Measurements from ENCODE around the gene ARHGEF3. TPM values are rescaled to one million over a fixed set of nuclear protein-coding genes. Genes with fewer than 3 reads are reported as not detected.

Gene ARHGEF3
- total RNA-seq, 2 donors from 2014 or later = 12.3 to 17.0 TPM

DNA sequence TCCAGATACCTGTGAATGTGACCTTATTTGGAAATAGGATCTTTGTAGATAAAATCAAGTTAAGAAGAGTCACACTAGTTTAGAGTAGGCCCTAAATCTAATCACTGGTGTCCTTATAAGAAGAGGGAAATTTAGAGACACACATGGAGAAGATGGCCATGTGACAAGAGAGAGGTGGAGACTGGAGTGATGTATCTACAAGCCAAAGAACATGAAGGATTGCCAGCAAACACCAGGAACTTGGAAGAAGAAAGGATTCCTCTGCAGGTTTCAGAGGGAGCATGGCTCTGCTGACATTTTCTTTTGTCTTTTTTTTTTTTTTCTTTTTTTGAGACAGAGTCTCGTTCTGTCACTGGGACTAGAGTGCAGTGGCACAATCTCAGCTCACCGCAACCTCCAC is 20.8 kb downstream of the ARHGEF3 start:
- Mint-ChIP-seq H3K4me3 (peak overlapping the region; percentile 75), H3K27me3 (no peaks in the 10 kb centered on the region), H3K9me3 (peaks cover 4% of the 10 kb centered on the region), H3K27ac (peak overlapping the region; percentile 82), H3K36me3 (ENCODE audit: low read depth) (peaks cover 25% of the 10 kb centered on the region), H3K4me1 (peaks cover 59% of the 10 kb centered on the region)
- ATAC-seq (replicated peaks) = no peak

DNA sequence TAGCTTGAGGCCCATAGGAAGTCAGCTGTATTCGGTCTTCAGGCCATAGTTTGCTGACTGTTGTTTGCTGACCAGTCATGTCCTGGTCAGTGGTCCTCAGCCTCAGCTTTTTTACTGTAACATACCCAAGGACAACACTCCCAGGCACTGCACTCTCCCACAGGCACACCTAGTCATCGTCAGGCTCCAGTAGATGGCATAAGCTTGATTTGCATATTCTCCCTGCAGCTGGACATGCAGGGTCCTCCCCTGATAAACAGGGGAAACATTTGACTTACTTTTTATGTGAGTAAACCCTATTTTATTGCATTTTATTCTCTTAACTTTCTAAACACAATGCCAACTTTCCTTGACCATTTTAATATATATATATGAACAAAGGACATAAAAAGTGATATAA is 22.9 kb downstream of the ARHGEF3 start:
- peaks cover 4% of the 10 kb centered on the region for H3K9me3 Mint-ChIP-seq
- H3K4me3 Mint-ChIP-seq = peak overlapping the region; percentile 15
- H3K4me1 Mint-ChIP-seq = peaks cover 45% of the 10 kb centered on the region
- no peak for ATAC-seq (replicated peaks)
- peaks cover 40% of the 10 kb centered on the region for H3K36me3 Mint-ChIP-seq (ENCODE audit: low read depth)
- H3K27me3 Mint-ChIP-seq = no peaks in the 10 kb centered on the region
- peak overlapping the region; percentile 60 for H3K27ac Mint-ChIP-seq

GRCh38 chr3:56776556-56776950 is 25.2 kb downstream of the ARHGEF3 start:
- no peak for ATAC-seq (replicated peaks)
- H3K4me1 Mint-ChIP-seq = peaks cover 43% of the 10 kb centered on the region
- peak overlapping the region; percentile 51 for H3K4me3 Mint-ChIP-seq
- peaks cover 59% of the 10 kb centered on the region for H3K36me3 Mint-ChIP-seq (ENCODE audit: low read depth)
- H3K27me3 Mint-ChIP-seq = no peaks in the 10 kb centered on the region
- peaks cover 4% of the 10 kb centered on the region for H3K9me3 Mint-ChIP-seq
- H3K27ac Mint-ChIP-seq = peak overlapping the region; percentile 81

- H3K4me1 Mint-ChIP-seq = peaks cover 47% of the 10 kb centered on the region
- H3K27ac Mint-ChIP-seq = peak overlapping the region; percentile 81
- peaks cover 4% of the 10 kb centered on the region for H3K9me3 Mint-ChIP-seq
- peak overlapping the region; percentile 51 for H3K4me3 Mint-ChIP-seq
- no peaks in the 10 kb centered on the region for H3K27me3 Mint-ChIP-seq
- H3K36me3 Mint-ChIP-seq (ENCODE audit: low read depth) = peaks cover 62% of the 10 kb centered on the region
- ATAC-seq (replicated peaks) = no peak
Measured at GRCh38 chr3:56775838-56776555, 25.8 kb downstream of the ARHGEF3 start.

DNA sequence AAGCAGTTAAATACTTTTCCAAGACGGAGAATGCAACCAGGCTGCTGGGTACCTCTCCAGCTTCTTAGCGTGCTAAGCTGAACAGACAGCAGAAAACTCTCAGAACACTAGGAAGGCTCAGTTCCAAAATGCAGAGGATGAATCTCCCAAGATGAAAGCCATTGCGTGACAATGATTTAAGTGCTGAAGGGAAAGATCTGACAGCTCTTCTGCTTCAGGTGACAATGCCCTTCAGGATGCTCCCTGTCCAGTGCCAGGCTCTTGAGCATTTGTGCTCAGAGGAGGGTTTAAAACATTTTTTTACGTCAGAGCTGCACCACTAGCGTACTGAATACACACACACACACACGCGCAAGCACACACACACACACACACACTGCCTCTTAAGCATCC is 26.3 kb downstream of the ARHGEF3 start:
- H3K9me3 Mint-ChIP-seq = no peaks in the 10 kb centered on the region

DNA sequence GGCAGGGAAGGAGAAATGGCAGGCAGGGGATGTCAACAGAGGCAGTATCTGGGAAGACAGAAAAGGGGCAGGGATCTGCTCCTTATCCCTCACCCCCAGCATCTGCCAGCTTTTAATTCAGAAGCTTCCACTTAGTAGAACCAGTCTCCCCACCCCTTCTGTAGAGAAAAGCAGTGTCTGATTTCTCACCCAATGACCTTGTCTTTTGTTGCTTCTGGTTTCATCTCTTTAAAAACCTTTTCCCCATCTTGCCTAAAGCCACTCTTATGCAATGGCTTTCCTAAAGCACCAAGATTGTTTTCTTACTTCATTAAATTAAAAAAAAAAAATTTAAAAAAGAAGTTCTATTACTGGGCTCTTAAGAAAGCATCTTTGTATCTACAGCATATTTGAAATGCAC is 27.8 kb downstream of the ARHGEF3 start:
- H3K4me3 Mint-ChIP-seq = peak overlapping the region; percentile 38
- H3K27ac Mint-ChIP-seq = peak overlapping the region; percentile 61
- H3K9me3 Mint-ChIP-seq = no peaks in the 10 kb centered on the region
- H3K27me3 Mint-ChIP-seq = no peaks in the 10 kb centered on the region
- peaks cover 36% of the 10 kb centered on the region for H3K4me1 Mint-ChIP-seq
- ATAC-seq (replicated peaks) = no peak
- H3K36me3 Mint-ChIP-seq (ENCODE audit: low read depth) = peaks cover 73% of the 10 kb centered on the region

More for the DNA sequence above, 26.3 kb downstream of the ARHGEF3 start:
- peak overlapping the region; percentile 51 for H3K4me3 Mint-ChIP-seq
- H3K27me3 Mint-ChIP-seq = no peaks in the 10 kb centered on the region
- ATAC-seq (replicated peaks) = no peak
- peaks cover 62% of the 10 kb centered on the region for H3K36me3 Mint-ChIP-seq (ENCODE audit: low read depth)
- H3K4me1 Mint-ChIP-seq = peaks cover 41% of the 10 kb centered on the region
- H3K27ac Mint-ChIP-seq = no peak overlapping the region

DNA sequence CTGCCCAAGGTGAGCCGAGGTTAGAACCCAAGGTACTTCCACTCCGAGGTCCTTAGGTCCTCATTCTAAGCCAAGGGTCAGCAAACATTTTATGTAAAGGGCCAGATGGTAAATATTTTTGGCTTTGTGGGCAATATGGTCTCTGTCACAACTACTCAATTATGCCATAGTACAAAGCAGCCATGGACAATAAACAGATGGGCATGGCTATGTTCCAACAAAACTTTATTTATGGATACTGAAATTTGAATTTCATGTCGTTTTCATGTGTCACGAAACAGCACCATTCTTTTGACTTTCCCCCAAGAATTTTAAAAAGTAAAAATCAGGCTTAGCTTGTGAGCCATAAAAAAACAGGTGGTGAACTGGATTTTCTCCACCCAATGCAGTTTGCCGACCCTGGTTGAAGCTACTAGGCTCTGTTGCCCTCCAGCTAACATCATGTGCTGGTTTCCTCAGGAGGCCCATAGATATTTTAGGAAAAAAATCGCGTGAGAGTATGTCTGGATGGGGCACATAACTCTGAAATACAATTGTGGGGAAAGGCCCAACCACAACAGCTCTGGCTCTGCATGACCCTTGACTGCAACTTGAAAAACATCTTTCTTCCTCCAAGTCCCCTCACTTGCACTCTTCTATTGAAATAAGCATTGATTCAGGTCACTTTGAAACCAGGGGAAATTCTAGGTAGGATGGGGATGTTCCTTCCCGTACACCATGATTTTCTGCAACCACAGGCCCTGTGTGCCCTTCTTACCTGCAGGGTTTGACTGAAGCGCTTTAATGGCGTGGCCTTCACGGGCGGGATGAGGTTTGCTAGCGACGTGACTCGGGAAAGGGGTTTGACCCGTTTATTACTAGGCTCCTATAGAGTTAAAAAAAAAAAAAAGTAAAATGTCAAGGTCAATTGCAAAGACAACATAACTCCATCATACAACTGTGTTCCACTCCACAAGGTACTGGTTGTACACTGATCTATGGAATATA is 28.5 kb downstream of the ARHGEF3 start:
- H3K27ac Mint-ChIP-seq = peak overlapping the region; percentile 61

GRCh38 chr3:56771376-56771775 is 30.4 kb downstream of the ARHGEF3 start:
- peaks cover 71% of the 10 kb centered on the region for H3K36me3 Mint-ChIP-seq (ENCODE audit: low read depth)

More for the DNA sequence above, 28.5 kb downstream of the ARHGEF3 start:
- Mint-ChIP-seq H3K27me3 (no peaks in the 10 kb centered on the region), H3K4me1 (peaks cover 41% of the 10 kb centered on the region), H3K36me3 (ENCODE audit: low read depth) (peaks cover 80% of the 10 kb centered on the region), H3K9me3 (no peaks in the 10 kb centered on the region), H3K4me3 (peak overlapping the region; percentile 38)
- ATAC-seq (replicated peaks) = peak; percentile 38

DNA sequence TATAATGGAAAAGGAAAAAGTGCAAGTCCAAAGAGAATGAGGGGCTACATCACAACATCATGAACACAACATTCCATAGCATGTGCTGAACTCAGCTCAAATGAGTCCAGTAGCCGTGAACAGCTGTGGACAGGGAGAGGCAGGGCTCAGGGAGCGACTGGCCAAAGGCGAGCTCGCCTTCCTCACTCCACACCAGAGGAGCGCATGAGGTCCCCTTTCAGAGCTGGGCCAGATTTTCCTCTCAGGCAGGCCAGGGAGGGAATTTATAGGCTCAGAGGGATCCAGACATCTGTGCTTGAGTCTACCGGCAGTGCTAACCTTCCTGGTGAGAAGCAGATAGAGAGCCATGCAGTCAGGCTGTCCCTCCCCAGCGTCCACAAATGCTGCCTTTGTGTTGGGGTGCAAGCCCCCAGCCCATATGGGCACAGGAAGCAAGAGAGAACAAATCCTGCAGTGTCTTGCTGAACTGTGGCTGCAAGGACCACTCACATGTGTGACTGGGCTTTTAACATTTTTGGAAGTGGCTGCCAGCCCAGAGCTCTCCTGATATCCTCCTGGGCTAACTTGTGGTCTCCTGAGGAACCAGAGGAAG is 32.5 kb downstream of the ARHGEF3 start:
- H3K36me3 Mint-ChIP-seq (ENCODE audit: low read depth) = peaks cover 80% of the 10 kb centered on the region
- H3K9me3 Mint-ChIP-seq = no peaks in the 10 kb centered on the region
- peak overlapping the region; percentile 72 for H3K27ac Mint-ChIP-seq
- no peaks in the 10 kb centered on the region for H3K27me3 Mint-ChIP-seq
- no peak overlapping the region for H3K4me3 Mint-ChIP-seq
- H3K4me1 Mint-ChIP-seq = peaks cover 42% of the 10 kb centered on the region
- no peak for ATAC-seq (replicated peaks)

More at GRCh38 chr3:56771376-56771775, 30.4 kb downstream of the ARHGEF3 start:
- H3K27me3 Mint-ChIP-seq = no peaks in the 10 kb centered on the region
- peaks cover 27% of the 10 kb centered on the region for H3K4me1 Mint-ChIP-seq
- no peak overlapping the region for H3K4me3 Mint-ChIP-seq
- H3K27ac Mint-ChIP-seq = peak overlapping the region; percentile 25
- no peak for ATAC-seq (replicated peaks)
- no peaks in the 10 kb centered on the region for H3K9me3 Mint-ChIP-seq

- Mint-ChIP-seq H3K27me3 (no peaks in the 10 kb centered on the region), H3K9me3 (no peaks in the 10 kb centered on the region), H3K27ac (peak overlapping the region; percentile 53), H3K4me1 (peaks cover 39% of the 10 kb centered on the region), H3K36me3 (ENCODE audit: low read depth) (peaks cover 62% of the 10 kb centered on the region), H3K4me3 (peak overlapping the region; percentile 56)
- no peak for ATAC-seq (replicated peaks)
Measured at GRCh38 chr3:56764904-56765547, 36.7 kb downstream of the ARHGEF3 start.

- Mint-ChIP-seq H3K4me3 (peak overlapping the region; percentile 56), H3K36me3 (ENCODE audit: low read depth) (peaks cover 61% of the 10 kb centered on the region), H3K27ac (peak overlapping the region; percentile 40), H3K9me3 (no peaks in the 10 kb centered on the region), H3K4me1 (peaks cover 46% of the 10 kb centered on the region), H3K27me3 (no peaks in the 10 kb centered on the region)
- no peak for ATAC-seq (replicated peaks)
Measured at GRCh38 chr3:56764184-56764583, 37.6 kb downstream of the ARHGEF3 start.

GRCh38 chr3:56763233-56763632 is 38.5 kb downstream of the ARHGEF3 start:
- Mint-ChIP-seq H3K27ac (no peak overlapping the region), H3K27me3 (no peaks in the 10 kb centered on the region), H3K4me3 (peak overlapping the region; percentile 12), H3K36me3 (ENCODE audit: low read depth) (peaks cover 56% of the 10 kb centered on the region), H3K9me3 (no peaks in the 10 kb centered on the region), H3K4me1 (peaks cover 44% of the 10 kb centered on the region)
- no peak for ATAC-seq (replicated peaks)

GRCh38 chr3:56762718-56763117 is 39.0 kb downstream of the ARHGEF3 start:
- H3K27ac Mint-ChIP-seq = no peak overlapping the region
- ATAC-seq (replicated peaks) = peak; percentile 44

More at GRCh38 chr3:56762718-56763117, 39.0 kb downstream of the ARHGEF3 start:
- Mint-ChIP-seq H3K9me3 (no peaks in the 10 kb centered on the region), H3K4me1 (peaks cover 44% of the 10 kb centered on the region), H3K36me3 (ENCODE audit: low read depth) (peaks cover 55% of the 10 kb centered on the region), H3K4me3 (peak overlapping the region; percentile 12), H3K27me3 (no peaks in the 10 kb centered on the region)
